Keratinocyte (primary cell): ENCODE measurements around the gene DNAJB6.

Experiments
- EZH2 ChIP-seq: IDR thresholded peaks from one replicate; pipeline ENCODE4 v1.6.1; 2012; ENCODE audit warnings: inconsistent platforms, mild to moderate bottlenecking, low read length, moderate library complexity
- TF ChIP-seq, protein P1 (sequence below), 3 experiments: IDR thresholded peaks in 1 of 3; conservative IDR thresholded peaks in 1 of 3; optimal IDR thresholded peaks in 1 of 3; 2 replicates in 2 of 3; 3 replicates in 1 of 3; pipeline versions ENCODE3 to v1.5.1; 2011; ENCODE audit warnings: low read length in 3 of 3, mild to moderate bottlenecking in 3 of 3, moderate library complexity in 2 of 3, control low read depth in 1 of 3, inconsistent platforms in 1 of 3; ENCODE audit not compliant: insufficient read depth in 2 of 3; ENCODE audit errors: extremely low read depth in 1 of 3

DNA sequence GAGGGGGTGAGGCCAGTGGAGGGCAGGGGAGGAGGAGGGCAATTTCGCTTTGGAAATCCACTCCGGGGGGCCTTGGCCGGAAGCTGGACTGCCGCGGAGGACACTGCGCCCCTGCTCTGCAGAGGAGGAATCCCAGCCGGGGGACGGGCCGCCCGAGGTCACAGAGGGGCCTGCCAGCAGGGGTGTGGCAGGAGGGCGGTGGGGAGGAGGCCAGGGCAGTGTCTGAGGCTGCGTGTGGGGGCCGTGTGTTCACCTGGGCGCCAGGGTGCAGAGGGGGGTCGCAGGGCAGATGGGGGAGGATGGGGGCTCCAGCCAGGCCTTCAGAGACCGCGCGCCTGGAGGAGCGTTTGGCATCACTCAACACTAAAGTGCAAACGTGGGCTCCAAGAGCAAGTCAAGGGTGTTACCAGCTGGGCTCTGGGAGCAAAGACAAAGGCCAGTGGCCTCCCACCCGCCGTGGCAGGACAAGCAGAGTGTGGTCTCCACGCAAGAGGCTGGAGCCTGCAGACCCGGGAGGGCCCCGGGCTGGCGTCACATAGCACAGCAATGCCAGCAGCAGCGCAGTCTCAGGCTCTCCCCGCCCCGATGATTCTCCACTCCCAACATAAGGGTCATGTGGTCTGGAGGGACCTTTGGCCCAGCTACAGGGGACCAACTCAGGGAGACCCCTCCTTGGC lies 45.3 kb upstream of the DNAJB6 start:
- TF ChIP-seq, protein P1, sequence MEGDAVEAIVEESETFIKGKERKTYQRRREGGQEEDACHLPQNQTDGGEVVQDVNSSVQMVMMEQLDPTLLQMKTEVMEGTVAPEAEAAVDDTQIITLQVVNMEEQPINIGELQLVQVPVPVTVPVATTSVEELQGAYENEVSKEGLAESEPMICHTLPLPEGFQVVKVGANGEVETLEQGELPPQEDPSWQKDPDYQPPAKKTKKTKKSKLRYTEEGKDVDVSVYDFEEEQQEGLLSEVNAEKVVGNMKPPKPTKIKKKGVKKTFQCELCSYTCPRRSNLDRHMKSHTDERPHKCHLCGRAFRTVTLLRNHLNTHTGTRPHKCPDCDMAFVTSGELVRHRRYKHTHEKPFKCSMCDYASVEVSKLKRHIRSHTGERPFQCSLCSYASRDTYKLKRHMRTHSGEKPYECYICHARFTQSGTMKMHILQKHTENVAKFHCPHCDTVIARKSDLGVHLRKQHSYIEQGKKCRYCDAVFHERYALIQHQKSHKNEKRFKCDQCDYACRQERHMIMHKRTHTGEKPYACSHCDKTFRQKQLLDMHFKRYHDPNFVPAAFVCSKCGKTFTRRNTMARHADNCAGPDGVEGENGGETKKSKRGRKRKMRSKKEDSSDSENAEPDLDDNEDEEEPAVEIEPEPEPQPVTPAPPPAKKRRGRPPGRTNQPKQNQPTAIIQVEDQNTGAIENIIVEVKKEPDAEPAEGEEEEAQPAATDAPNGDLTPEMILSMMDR (optimal IDR thresholded peaks at IDR 0.05 in 1 of 3, IDR thresholded peaks at IDR 0.05 in 1 of 3, conservative IDR thresholded peaks at IDR 0.05 in 1 of 3; ENCODE audit: extremely low read depth in 1 of 3, insufficient read depth in 2 of 3, low read length in 3 of 3) = no peak
- no peak for TF ChIP-seq EZH2
